Effector memory CD8-positive, alpha-beta T cell (primary cell): ENCODE data around the gene OPCML.

Experiments
- ATAC-seq: fragments of 150-1000 bp; cut with Tn5 transposase; replicated peaks from 2 replicates; pipeline ENCODE4 v1.10.0; 2021; ENCODE audit warnings: mild to moderate bottlenecking, moderate library complexity
- DNase-seq, 3 experiments: peaks; one replicate each; pipeline ENCODE4 v3.0.0; 2021
- H3K27ac Mint-ChIP-seq, 2 donors: one replicate each; pipeline ENCODE4 v1.8.0; 2022; ENCODE audit warnings: mild to moderate bottlenecking in 2 of 2, mixed read lengths in 2 of 2, moderate library complexity in 2 of 2
- H3K27me3 Mint-ChIP-seq, 2 donors: one replicate each; pipeline ENCODE4 v1.8.0; 2022; ENCODE audit warnings: mixed read lengths in 2 of 2
- H3K36me3 Mint-ChIP-seq: one replicate; pipeline ENCODE4 v1.8.0; 2022; ENCODE audit warnings: mild to moderate bottlenecking, moderate library complexity, mixed read lengths; ENCODE audit not compliant: insufficient read depth
- H3K4me1 Mint-ChIP-seq, 2 donors: one replicate each; pipeline ENCODE4 v1.8.0; 2022; ENCODE audit warnings: low read depth in 2 of 2, mixed read lengths in 2 of 2
- H3K4me3 Mint-ChIP-seq, 2 donors: one replicate each; pipeline ENCODE4 v1.8.0; 2022; ENCODE audit warnings: mild to moderate bottlenecking in 2 of 2, mixed read lengths in 2 of 2, moderate library complexity in 2 of 2
- H3K9me3 Mint-ChIP-seq, 2 donors: one replicate each; pipeline ENCODE4 v1.8.0; 2022; ENCODE audit warnings: mixed read lengths in 2 of 2

Gene OPCML

DNA sequence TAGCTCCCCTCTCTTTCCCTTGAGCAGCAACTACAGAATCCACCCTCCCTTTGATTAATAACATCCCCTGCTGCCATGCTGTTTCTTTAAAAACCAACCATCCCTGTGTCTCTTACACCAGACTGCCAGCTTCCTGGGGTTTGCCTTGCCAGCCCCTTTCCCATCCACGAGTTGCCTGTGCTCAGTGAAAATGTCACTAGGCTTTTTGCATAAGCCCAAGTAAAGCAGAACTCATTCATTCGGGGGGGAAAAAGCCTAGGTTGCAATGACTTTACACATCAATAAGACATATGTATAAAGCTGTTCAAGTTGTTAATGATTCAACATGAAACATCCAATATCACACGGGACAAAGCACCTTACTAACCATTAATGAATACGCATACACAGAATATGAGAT lies 398.7 kb downstream of the OPCML start:
- Mint-ChIP-seq H3K36me3 (no peaks in the 10 kb centered on the region), H3K27me3 (peaks cover 0 to 13% of the 10 kb centered on the region in 2 donors), H3K4me1 (no peaks in the 10 kb centered on the region), H3K27ac (no peak overlapping the region), H3K9me3 (peaks cover 0 to 1% of the 10 kb centered on the region in 2 donors), H3K4me3 (no peak overlapping the region)
- DNase-seq (no peak), ATAC-seq (no peak)

- ATAC-seq (no peak), DNase-seq (no peak)
- Mint-ChIP-seq H3K27ac (no peak overlapping the region), H3K9me3 (peaks cover 0 to 1% of the 10 kb centered on the region in 2 donors), H3K27me3 (peaks cover 0 to 19% of the 10 kb centered on the region in 2 donors), H3K4me3 (no peak overlapping the region), H3K4me1 (no peaks in the 10 kb centered on the region), H3K36me3 (no peaks in the 10 kb centered on the region)
Measured at GRCh38 chr11:133133050-133133449, 399.3 kb downstream of the OPCML start.

GRCh38 chr11:133127741-133128140 lies 404.6 kb downstream of the OPCML start:
- no peak overlapping the region for H3K4me3 Mint-ChIP-seq
- H3K27me3 Mint-ChIP-seq = peaks cover 0 to 11% of the 10 kb centered on the region in 2 donors
- no peaks in the 10 kb centered on the region for H3K4me1 Mint-ChIP-seq
- H3K9me3 Mint-ChIP-seq = peaks cover 0 to 1% of the 10 kb centered on the region in 2 donors
- DNase-seq (no peak), ATAC-seq (no peak)
- H3K36me3 Mint-ChIP-seq = no peaks in the 10 kb centered on the region
- no peak overlapping the region for H3K27ac Mint-ChIP-seq

DNA sequence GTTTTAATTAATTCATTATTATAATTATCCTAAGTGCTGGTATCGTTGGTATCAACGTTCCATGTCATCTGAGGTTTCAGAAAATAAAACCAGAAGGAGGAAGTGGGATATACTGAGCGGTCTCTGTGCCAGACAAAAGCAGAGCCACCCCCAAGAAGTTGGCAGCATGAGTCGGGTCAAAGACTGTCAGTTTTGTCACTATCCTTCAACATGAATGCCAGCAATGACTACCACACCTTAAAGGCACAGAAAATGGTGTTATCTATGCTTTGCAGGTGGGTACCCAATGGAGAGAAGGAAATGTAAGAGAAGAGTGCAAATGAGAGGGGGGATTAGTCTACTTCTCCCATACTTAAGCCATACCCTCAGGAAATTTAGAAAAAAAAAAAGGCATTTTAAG lies 408.5 kb downstream of the OPCML start:
- H3K27ac Mint-ChIP-seq = no peak overlapping the region
- no peak for ATAC-seq
- no peaks in the 10 kb centered on the region for H3K9me3 Mint-ChIP-seq
- peaks cover 0 to 7% of the 10 kb centered on the region in 2 donors for H3K27me3 Mint-ChIP-seq
- no peaks in the 10 kb centered on the region for H3K4me1 Mint-ChIP-seq
- no peak for DNase-seq
- H3K4me3 Mint-ChIP-seq = no peak overlapping the region
- no peaks in the 10 kb centered on the region for H3K36me3 Mint-ChIP-seq

- ATAC-seq = no peak
- no peak overlapping the region for H3K4me3 Mint-ChIP-seq
- no peaks in the 10 kb centered on the region for H3K9me3 Mint-ChIP-seq
Measured at GRCh38 chr11:133123366-133123765, 408.9 kb downstream of the OPCML start.

GRCh38 chr11:133122256-133122655 lies 410.0 kb downstream of the OPCML start:
- Mint-ChIP-seq H3K36me3 (no peaks in the 10 kb centered on the region), H3K4me3 (no peak overlapping the region), H3K4me1 (no peaks in the 10 kb centered on the region), H3K27me3 (no peaks in the 10 kb centered on the region), H3K27ac (no peak overlapping the region), H3K9me3 (no peaks in the 10 kb centered on the region)
- DNase-seq (no peak), ATAC-seq (no peak)

More at GRCh38 chr11:133123366-133123765, 408.9 kb downstream of the OPCML start:
- no peaks in the 10 kb centered on the region for H3K4me1 Mint-ChIP-seq
- H3K27ac Mint-ChIP-seq = no peak overlapping the region
- no peak for DNase-seq
- peaks cover 0 to 3% of the 10 kb centered on the region in 2 donors for H3K27me3 Mint-ChIP-seq
- H3K36me3 Mint-ChIP-seq = no peaks in the 10 kb centered on the region

- peaks cover 3 to 7% of the 10 kb centered on the region in 2 donors for H3K9me3 Mint-ChIP-seq
- no peaks in the 10 kb centered on the region for H3K27me3 Mint-ChIP-seq
- no peaks in the 10 kb centered on the region for H3K36me3 Mint-ChIP-seq
- DNase-seq (no peak), ATAC-seq (no peak)
- no peak overlapping the region for H3K27ac Mint-ChIP-seq
- no peaks in the 10 kb centered on the region for H3K4me1 Mint-ChIP-seq
- no peak overlapping the region for H3K4me3 Mint-ChIP-seq
Measured at GRCh38 chr11:133118563-133119268, 413.6 kb downstream of the OPCML start.

DNA sequence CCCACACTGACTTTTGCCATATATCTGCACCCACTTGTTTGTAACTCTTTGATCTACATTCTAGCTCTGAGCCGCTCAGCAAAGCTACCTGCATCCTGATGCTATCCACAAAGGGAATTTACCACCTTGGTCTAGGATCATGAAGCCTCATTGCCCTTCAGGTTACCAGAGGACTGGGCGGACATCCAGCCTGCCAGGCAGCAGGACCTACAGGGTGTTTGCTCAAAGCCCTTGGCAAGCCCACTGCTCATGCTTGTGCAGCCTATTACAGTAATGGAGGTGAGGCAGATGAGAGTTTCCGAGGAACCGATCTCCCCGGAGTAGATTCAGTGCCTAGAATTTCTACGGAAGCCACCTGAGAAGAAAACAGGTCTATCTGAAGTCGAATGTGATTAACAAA lies 417.2 kb downstream of the OPCML start:
- Mint-ChIP-seq H3K9me3 (peaks cover 3 to 7% of the 10 kb centered on the region in 2 donors), H3K36me3 (no peaks in the 10 kb centered on the region), H3K27me3 (no peaks in the 10 kb centered on the region), H3K27ac (no peak overlapping the region), H3K4me1 (no peaks in the 10 kb centered on the region), H3K4me3 (no peak overlapping the region)
- no peak for DNase-seq
- no peak for ATAC-seq

DNA sequence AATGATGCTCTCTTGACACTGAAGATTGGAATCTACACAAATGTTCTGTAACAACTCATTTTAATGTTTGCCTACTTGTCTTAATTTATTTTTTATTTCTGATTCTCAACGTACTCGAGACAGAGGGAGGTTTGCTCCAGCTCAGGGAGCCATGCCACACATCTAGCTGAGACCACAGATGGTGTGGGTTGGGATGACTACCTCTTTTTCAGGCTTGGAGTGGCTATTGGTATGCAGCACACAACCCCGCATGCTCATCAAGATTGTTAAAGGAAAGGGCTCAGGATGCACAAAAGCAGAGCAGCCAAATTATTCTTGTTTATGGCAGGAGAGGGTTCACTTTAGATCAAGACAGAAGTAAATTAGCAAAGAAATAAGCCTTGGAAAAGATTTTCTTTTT lies 424.5 kb downstream of the OPCML start:
- H3K4me1 Mint-ChIP-seq = no peaks in the 10 kb centered on the region
- no peak for ATAC-seq
- no peak overlapping the region for H3K27ac Mint-ChIP-seq

DNA sequence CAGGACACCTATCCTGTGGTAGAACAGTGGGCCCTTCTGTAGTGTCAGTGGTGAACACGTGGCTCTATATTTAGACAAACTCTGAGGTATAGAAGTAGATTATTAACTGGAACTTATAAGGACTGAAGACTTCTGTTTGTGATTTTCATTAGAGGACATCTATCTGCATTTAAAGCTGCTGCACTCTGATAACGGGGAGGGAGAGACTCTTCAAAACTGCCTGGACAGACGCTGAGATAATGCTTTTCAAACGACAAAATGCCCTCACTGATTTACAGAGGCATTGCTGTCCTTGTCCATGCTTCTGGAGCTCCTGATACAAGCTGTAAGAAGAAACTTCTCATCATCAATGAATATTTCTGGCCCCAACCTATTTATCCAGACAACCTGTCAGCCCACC lies 425.2 kb downstream of the OPCML start:
- Mint-ChIP-seq H3K27ac (no peak overlapping the region), H3K4me1 (no peaks in the 10 kb centered on the region), H3K4me3 (no peak overlapping the region), H3K9me3 (peaks cover 0 to 12% of the 10 kb centered on the region in 2 donors), H3K36me3 (no peaks in the 10 kb centered on the region), H3K27me3 (no peaks in the 10 kb centered on the region)
- no peak for DNase-seq
- no peak for ATAC-seq

More for the DNA sequence above, 424.5 kb downstream of the OPCML start:
- Mint-ChIP-seq H3K27me3 (no peaks in the 10 kb centered on the region), H3K36me3 (no peaks in the 10 kb centered on the region), H3K4me3 (no peak overlapping the region), H3K9me3 (peaks cover 0 to 12% of the 10 kb centered on the region in 2 donors)
- no peak for DNase-seq

GRCh38 chr11:133106417-133106816 lies 425.9 kb downstream of the OPCML start:
- H3K4me1 Mint-ChIP-seq = no peaks in the 10 kb centered on the region
- no peak overlapping the region for H3K4me3 Mint-ChIP-seq
- H3K9me3 Mint-ChIP-seq = peaks cover 2 to 12% of the 10 kb centered on the region in 2 donors
- ATAC-seq (no peak), DNase-seq (no peak)
- no peaks in the 10 kb centered on the region for H3K36me3 Mint-ChIP-seq
- no peak overlapping the region for H3K27ac Mint-ChIP-seq
- no peaks in the 10 kb centered on the region for H3K27me3 Mint-ChIP-seq

DNA sequence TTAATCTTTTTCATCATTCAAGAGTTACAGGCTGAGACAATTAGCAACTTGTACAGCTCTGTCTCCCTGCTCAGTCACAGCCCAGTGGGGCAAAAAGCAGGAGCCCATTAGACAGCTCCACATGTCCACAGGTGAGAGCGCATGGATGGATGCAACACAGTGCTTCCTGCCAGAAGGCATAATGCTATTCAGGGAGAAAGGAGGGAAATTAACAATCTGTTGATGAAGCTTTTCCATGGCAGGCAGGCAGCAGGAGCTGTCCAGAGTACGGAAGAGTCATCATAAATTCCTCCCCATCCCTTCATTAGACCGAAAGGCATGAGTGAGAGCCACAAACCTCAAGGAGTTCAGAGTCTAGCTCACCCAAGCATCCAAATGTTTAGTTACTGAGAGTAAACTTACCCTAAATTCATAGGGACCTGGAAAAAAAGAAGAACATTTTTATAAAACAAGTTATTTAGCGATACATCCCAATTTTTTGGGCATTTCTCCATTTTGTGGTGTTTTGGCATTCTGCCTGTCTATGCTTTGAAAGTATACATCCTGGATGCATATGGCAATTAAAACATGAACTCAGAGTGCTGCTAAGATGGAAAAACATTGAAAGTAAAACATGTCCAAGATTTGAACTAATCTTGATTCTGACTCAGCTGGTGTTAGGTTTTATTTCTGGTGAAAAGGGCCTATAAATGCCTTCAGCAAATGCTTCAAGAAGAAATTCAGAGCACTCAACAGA lies 428.1 kb downstream of the OPCML start:
- ATAC-seq (no peak), DNase-seq (no peak)
- Mint-ChIP-seq H3K27me3 (no peaks in the 10 kb centered on the region), H3K36me3 (no peaks in the 10 kb centered on the region), H3K27ac (no peak overlapping the region), H3K4me3 (no peak overlapping the region), H3K9me3 (peaks cover 2 to 6% of the 10 kb centered on the region in 2 donors), H3K4me1 (no peaks in the 10 kb centered on the region)

- no peaks in the 10 kb centered on the region for H3K27me3 Mint-ChIP-seq
- H3K4me1 Mint-ChIP-seq = no peaks in the 10 kb centered on the region
- H3K9me3 Mint-ChIP-seq = peaks cover 1 to 7% of the 10 kb centered on the region in 2 donors
- no peak overlapping the region for H3K27ac Mint-ChIP-seq
- DNase-seq = no peak
- H3K4me3 Mint-ChIP-seq = no peak overlapping the region
- ATAC-seq = no peak
- H3K36me3 Mint-ChIP-seq = no peaks in the 10 kb centered on the region
Measured at GRCh38 chr11:133096981-133097380, 435.3 kb downstream of the OPCML start.

GRCh38 chr11:133086518-133086917 lies 445.8 kb downstream of the OPCML start:
- no peak for DNase-seq
- H3K4me3 Mint-ChIP-seq = no peak overlapping the region
- no peak for ATAC-seq
- peaks cover 0 to 5% of the 10 kb centered on the region in 2 donors for H3K9me3 Mint-ChIP-seq
- no peak overlapping the region for H3K27ac Mint-ChIP-seq
- H3K27me3 Mint-ChIP-seq = peaks cover 7 to 40% of the 10 kb centered on the region in 2 donors
- no peaks in the 10 kb centered on the region for H3K36me3 Mint-ChIP-seq
- no peaks in the 10 kb centered on the region for H3K4me1 Mint-ChIP-seq
